ENCODE data around the gene SCUBE2.
"Not testable (repeated sequence)": the region's sequence is repeated elsewhere in the genome, so short reads cannot be mapped to it uniquely, and the experiment has no call there.

Gene SCUBE2

GRCh38 chr11:9103542-9104276, 12.3 kb upstream of the SCUBE2 start:
- DNase-seq = no peak

- DNase-seq = no peak
Measured at GRCh38 chr11:9099617-9100016, 8.2 kb upstream of the SCUBE2 start.

GRCh38 chr11:9098455-9098854, 7.1 kb upstream of the SCUBE2 start:
- DNase-seq = not testable (repeated sequence)

GRCh38 chr11:9097186-9097943, 6.0 kb upstream of the SCUBE2 start:
- DNase-seq = peak in 1 of 2 experiments; percentile 23

- no peak for DNase-seq
Measured at GRCh38 chr11:9096427-9096826, 5.0 kb upstream of the SCUBE2 start.

- DNase-seq = peak in 1 of 2 experiments; percentile 40
Measured at GRCh38 chr11:9095421-9095820, 4.0 kb upstream of the SCUBE2 start.

- DNase-seq = no peak
Measured at GRCh38 chr11:9094420-9094819, 3.0 kb upstream of the SCUBE2 start.

- DNase-seq = peak in 1 of 2 experiments; percentile 34
Measured at GRCh38 chr11:9092853-9093778, 1.7 kb upstream of the SCUBE2 start.

GRCh38 chr11:9092072-9092471, 673 bp upstream of the SCUBE2 start:
- DNase-seq = peak in 1 of 2 experiments; percentile 10

- peak in 1 of 2 experiments; percentile 28 for DNase-seq
Measured at GRCh38 chr11:9090488-9091043, 833 bp downstream of the SCUBE2 start.

- no peak for DNase-seq
Measured at GRCh38 chr11:9089636-9090035, 1.8 kb downstream of the SCUBE2 start.

- DNase-seq = no peak
Measured at GRCh38 chr11:9089061-9089460, 2.3 kb downstream of the SCUBE2 start.

GRCh38 chr11:9082575-9082974, 8.8 kb downstream of the SCUBE2 start:
- DNase-seq = no peak

- no peak for DNase-seq
Measured at GRCh38 chr11:9081153-9081552, 10.2 kb downstream of the SCUBE2 start.

- no peak for DNase-seq
Measured at GRCh38 chr11:9078113-9079086, 13.0 kb downstream of the SCUBE2 start.

- no peak for DNase-seq
Measured at GRCh38 chr11:9077164-9077563, 14.2 kb downstream of the SCUBE2 start.

GRCh38 chr11:9076661-9077060, 14.7 kb downstream of the SCUBE2 start:
- no peak for DNase-seq

- no peak for DNase-seq
Measured at GRCh38 chr11:9076046-9076445, 15.4 kb downstream of the SCUBE2 start.

GRCh38 chr11:9075556-9075955, 15.8 kb downstream of the SCUBE2 start:
- no peak for DNase-seq

GRCh38 chr11:9074338-9075029, 16.9 kb downstream of the SCUBE2 start:
- no peak for DNase-seq
